Adipose tissue (tissue), 3 donors: ENCODE data around the gene PCED1B. TPM values are rescaled to one million over a fixed set of nuclear protein-coding genes. Genes with fewer than 3 reads are reported as not detected.

Experiments used
- H3K27ac ChIP-seq: one replicate; pipeline ENCODE4 v1.5.1; 2013; ENCODE audit warnings: low read depth, low read length
- WGBS, 3 donors: extraction: QIAGEN DNeasy Blood & Tissue Kit; methylation state at CpG; one replicate each; pipeline ENCODE4 v1.1.7; 2013; 5-methylcytosine and 5-hydroxymethylcytosine counted together
- polyA plus RNA-seq, 3 donors: library from polyadenylated mRNA; stranded (reverse); fragments of 200-250 nt; gene quantifications; one replicate each; pipeline ENCODE4 v1.2.3, GENCODE V29; 2013
- donor health status: healthy with polysubstance abuse.
- donor health status: Bipolar disorder and iron deficiency.
- donor health status: healthy.

Gene PCED1B
- polyA plus RNA-seq, 3 donors = 0.79 to 3.5 (median 2.7) TPM

DNA sequence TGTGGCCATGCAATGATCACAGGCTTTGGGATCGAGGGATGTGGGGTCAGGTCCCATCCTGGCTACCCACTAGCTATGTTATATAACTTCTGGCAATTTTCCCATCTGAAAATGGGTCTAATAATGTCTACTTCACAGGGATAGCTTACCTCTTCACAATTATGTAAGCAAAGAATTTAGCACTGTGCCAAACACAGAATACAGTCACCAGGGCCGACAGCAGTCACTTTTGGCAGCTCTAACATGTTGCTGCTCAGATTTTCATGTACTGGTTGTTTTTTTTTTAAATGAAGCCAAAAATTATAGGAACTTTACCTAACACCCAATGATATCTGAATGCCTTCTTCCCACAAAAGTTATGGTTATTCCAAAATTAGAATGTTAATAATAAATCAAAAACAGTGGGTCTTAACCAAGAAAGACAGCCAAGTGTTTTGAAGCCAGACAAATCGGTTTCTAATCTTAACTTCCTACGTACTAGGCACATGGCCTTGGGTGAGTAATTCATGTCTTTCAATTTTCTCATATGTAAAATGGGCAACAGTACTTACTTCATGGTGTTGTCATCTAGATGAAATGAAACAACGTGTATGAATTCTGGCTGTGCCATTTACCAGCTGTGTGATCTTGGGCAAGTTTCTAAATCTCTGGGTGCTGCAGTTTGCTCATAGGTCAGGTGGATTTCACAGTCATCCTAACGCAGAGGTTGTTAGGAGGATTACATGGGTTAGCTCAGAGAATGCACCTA is 13.0 kb upstream of the PCED1B start:
- H3K27ac ChIP-seq = no peak overlapping the region
- 47 to 67% (median 64%) methylated on average over 6 of the region's 6 CpGs for WGBS, 3 donors

DNA sequence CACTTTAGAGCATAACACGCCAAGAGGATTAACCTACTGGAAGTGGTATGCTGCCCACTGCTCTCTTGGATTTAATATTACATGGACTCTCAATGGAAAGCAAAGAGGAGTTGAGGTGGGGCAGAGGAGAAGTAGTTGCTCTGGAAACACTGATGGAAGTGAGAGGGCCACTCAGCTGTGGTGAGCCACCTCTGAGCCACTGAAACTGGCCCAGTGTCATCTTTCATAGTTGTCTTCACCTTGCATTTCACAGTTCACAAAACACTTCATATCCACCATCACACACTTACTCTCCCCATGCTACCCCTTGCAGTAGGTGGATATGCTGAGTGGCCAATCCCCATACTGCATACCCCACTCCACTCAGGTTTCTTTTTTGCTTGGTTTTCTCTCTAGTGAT is 12.2 kb upstream of the PCED1B start:
- H3K27ac ChIP-seq = no peak overlapping the region
- 95 to 99% (median 97%) methylated on average over 1 of the region's 1 CpG for WGBS, 3 donors

DNA sequence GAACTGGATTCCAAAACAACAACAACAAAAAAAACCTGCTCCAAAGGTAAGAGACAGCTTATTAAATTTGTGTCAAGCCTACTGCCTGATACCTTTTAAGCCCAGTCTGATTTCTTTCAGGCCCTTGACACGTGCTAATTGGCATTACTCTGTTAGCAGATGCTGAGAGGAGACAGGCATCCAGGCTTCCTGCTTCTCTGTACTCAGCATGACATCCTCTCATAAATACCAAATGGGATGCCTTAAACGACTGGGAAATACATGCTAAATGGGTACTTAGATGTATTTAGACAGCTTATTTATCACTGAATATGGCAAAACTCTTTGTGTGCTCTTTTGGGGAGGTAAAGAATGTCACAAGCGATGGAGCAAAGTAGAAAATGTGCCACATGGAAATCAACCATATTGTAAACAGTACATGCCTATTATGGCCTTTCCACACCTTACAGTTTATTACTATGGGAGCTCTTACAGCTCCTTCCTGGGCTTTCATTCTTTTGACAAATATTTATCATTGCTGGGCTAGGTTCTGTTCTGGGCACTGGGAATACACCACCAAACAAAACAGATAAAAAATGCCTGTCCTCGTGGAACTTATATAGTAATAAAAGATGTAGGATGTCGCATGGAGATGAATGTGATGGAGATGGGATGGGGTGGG is 11.5 kb upstream of the PCED1B start:
- no peak overlapping the region for H3K27ac ChIP-seq
- WGBS, 3 donors = 76 to 80% (median 80%) methylated on average over 5 of the region's 5 CpGs

DNA sequence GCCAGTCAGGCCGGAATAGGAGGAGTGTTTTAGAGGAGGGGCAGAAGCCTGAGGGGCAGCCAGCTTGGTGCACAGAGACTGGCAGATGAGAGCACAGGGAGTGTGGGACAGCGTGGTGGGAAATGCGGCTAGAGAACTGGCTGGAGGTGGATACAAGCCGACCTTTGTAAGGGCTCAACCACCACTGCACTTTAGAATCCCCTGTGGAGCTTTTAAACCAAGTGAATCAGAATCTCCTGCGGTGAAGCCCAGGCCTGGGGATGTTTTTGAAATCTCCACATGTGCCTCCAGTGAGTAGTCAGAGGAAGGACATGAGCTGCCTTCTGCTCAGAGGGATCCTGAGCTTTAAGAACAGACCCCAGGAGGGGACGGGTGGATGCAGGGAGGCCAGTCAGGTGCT is 10.9 kb upstream of the PCED1B start:
- no peak overlapping the region for H3K27ac ChIP-seq
- 74 to 87% (median 77%) methylated on average over 6 of the region's 6 CpGs for WGBS, 3 donors

DNA sequence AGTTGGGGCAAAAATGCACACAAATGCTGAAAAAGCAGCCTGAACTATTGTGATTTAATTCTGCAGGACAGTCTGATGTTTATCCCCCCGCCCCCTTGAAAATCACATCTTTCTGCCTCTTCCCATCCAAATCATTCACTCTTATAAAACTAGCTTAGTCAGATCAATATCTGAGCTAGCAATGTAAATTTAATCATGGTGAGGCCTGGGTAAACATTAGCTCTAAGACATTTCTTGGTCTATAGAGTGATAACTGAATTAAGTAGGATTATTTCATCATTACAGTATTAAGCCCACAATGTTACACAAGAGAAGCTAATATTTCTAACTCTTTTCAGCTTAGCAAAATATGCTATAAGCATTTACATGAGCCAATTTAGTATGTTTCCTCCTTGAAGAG is 9.1 kb upstream of the PCED1B start:
- H3K27ac ChIP-seq = no peak overlapping the region
- 74 to 96% (median 92%) methylated on average over 1 of the region's 1 CpG for WGBS, 3 donors

DNA sequence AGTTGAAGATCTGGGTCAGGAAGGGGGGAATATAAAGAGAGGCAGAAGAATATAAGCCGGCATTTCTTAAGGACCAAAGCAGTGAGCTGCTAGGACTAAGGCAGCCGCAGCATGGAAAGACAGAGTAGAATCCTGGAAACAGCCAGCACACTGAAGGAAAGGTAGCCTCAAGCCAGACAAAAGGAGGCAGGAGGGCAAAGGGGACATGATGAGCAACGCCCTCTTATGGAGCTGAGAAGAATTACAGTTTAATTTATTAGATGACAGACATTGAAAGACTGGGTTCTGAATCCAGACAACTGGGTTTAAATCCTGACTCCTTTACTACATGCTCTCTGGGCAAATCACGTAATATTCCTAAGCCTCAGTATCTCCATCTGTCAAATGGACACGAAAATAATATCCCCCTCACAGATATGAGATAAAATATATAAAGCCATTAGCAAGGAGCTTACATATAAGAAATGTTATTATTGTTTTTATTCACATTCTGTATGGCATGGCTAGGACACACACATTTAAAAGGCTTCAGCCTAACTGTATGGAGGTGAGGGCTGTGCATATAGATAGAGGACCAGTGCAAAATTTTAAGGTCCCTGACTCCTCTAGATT is 8.1 kb upstream of the PCED1B start:
- 44 to 57% (median 52%) methylated on average over 5 of the region's 5 CpGs for WGBS, 3 donors
- H3K27ac ChIP-seq = no peak overlapping the region

DNA sequence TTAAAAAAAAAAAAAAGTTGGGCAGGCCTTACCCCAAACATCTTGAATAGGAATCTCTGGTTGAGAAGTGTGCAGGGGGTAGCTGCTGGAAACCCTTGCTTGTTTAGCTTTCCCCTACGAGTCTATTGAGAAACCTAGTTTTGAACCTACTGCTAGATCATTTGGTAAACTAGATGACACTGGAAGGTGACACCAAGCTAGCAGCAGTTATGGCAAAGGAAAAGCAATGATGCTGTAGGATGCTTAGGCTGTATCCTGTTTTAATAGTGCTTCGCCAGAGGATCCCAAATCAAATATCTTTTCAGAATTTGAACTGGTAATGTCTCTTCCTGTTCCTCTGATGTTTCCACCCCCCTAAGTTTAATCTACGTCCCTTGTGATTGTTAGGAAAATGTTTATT is 5.5 kb upstream of the PCED1B start:
- no peak overlapping the region for H3K27ac ChIP-seq
- WGBS, 3 donors = 90 to 94% (median 90%) methylated on average over 3 of the region's 3 CpGs

DNA sequence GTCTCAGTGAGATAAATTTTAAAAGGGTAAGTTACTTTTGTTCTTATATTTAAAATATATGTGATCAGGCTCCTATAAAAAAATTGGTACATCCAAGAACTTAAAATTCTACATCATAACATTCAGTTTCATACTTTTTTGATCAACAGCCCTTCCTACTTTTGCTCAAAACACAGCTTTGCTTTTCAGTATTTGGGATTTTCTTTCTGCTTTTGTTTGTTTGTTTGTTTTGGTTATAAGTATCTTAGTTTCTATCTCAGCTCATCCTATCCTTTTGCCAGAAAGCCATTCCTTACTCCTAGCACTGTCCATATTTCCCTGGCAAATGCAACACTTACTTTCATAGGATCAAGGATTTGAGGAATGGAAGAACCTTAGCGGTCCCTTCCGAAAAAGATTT is 4.7 kb upstream of the PCED1B start:
- WGBS, 3 donors = 92 to 99% (median 93%) methylated on average over 2 of the region's 2 CpGs
- no peak overlapping the region for H3K27ac ChIP-seq

DNA sequence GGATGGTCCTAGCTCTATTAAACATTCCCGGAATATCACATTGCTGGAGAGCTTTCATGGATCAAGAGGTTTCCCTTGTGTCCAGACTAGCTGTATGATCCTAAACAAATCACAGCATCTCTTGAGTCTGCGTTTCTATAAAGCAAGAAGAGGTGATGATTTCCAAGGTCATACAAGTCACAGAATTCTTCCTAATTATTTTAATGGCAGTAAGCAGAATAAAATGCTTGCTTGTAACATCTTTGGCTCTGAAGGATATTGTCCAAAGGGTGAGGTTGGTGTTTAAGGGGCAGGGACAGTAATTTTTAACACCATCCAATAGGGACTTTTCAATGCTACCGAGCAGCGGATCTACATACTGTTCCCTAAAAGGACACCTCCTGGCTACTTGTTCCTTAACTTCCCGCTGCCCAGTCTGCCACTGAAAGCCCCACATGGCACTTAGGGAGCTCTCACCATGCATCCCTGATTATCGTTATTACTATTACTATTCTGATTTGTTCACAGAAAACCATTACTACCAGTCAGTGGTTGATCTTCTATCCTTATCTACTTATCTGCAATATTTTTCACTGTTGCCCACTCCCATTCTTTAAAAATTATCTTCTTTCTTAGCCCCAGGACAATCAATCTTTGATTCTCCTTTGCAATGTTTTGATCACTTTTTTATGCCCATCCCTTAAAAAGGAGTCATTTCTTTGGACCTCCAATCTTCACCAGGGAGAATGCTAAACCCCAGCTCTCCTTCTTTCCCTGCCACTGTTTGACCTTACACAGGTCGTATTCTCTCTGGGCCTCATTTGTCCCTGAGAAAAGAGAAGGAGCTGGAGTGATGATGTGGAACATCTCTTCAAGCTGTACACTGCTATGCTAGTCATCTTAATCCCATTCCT is 4.0 kb upstream of the PCED1B start:
- H3K27ac ChIP-seq = no peak overlapping the region
- 93 to 94% (median 93%) methylated on average over 7 of the region's 7 CpGs for WGBS, 3 donors

DNA sequence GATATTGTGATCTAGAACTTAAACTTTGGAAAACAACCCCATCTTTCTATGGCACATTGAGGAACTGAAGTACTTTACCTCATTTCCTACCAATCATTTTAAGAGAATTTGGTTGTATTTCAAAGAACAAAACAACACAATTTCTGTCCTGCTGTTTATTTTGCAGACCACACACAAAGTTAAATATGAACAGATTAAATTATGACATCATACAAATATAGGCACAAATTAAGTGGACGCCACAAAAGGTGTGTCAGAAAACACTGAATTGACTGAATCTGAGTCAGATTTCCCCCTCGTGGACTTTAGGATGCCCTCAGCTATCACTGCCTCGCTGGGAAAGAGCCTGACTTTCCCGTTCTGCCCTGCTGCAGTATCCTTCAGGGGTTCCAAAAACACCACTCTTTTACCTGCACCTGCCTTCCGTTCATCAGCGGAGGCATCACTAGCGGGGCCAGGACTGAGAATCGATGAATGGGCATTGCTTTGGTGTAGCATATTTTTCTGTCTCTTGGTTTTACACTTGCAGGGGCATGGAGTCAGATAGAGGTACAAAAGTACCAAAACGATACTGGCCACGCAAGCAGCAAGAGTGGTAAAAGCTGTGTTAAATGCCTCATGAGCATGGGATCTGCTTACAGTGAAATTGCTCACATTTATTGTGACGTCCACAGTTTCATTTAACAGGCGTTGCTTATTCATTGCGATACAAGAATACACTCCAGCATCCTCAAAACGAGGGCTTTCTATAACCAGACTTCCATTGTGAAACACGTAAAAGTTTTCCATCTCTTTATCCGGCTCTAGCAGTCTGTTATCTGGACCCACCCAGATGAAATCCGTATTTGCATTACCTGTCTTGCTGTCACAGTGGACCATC is 2.0 kb upstream of the PCED1B start:
- H3K27ac ChIP-seq = no peak overlapping the region

DNA sequence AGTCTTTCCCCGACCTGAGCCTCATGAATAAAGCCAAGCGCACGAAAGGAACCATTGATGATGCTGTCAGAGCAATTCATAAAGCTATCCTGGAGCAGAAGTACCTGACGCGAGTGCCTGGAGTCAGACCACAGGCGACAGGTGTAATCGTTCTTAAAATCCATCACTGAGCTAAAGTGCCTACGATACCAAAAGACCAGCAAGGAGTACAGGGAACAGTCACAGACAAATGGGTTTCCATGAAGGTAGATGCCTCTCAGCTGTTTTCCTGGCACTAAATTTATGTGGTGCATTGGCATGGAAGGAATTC is 1.4 kb upstream of the PCED1B start:
- no peak overlapping the region for H3K27ac ChIP-seq
- WGBS, 3 donors = 91 to 95% (median 94%) methylated on average over 8 of the region's 8 CpGs

More for the DNA sequence above, 2.0 kb upstream of the PCED1B start:
- WGBS, 3 donors = 84 to 94% (median 92%) methylated on average over 17 of the region's 17 CpGs

DNA sequence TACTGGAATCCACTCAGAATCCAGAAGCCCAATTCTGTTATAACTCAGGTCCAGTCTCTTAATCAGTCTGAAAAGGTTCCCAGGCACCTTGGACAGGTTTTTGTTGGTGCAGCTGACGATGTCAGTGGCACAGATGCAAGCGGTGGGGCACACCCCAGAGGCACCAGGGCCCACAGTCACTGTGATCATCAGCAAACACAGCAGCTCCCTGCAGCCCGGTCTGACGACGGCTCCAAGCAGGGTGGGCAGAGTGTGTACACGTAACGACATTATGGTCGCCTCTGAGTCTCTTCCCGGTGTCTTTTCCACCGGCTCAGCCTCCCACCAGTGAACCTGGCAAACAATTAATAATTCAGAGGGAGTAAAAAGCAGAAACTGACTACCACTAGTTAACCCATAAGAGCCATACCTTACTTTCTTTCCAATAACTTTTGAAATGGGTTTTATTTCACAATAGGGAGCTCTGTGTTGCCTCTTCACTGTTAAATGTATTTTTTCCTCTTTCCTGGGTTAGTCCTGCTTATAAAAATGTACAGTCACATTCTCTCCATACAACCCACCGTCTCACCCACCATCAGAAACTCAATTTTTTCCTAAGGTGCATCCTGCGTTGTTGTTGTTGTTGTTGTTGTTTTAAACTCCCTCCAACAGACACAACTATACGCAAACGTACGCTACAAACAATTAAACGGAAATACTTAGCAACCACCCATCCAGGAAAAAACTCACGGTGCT is 521 bp upstream of the PCED1B start:
- no peak overlapping the region for H3K27ac ChIP-seq
- WGBS, 3 donors = 4 to 6% (median 5%) methylated on average over 17 of the region's 17 CpGs

DNA sequence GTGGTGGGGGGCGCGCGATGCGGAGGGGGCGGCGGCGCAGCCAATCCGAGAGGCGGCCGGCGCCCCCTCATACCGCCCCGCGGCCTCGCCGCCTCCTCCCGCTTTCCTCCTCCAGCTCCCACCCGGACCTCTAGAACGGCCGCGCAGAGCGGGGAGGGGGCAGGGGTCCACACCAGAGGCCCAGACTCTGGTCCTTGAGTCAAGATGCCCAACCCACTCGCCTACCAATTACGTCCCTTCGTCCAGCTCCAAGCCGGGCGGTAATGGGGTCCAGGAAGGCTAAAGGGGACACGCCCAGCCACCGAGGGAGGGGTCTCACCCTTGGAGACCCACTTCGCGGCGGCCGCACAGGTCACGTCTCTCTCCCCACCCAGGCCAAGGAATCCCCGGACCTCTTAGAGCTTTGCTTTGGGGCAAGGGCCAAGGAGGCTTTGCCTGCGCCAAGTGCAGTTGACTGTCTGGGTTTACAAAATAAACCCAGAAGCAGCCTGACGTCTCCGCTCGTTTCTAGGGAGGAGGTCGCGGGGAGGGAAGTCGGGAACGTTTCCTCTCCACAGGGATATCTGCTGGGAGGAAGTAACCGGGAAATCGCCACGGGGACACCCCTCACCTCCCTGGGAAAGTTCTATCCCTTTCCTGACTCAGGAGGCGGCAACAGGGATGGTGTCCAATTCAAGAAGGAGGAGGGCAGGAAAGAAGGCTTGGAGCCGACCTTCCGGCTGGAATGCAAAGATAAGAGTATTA is 732 bp downstream of the PCED1B start:
- H3K27ac ChIP-seq = no peak overlapping the region
- WGBS, 3 donors = 0 to 1% (median 0%) methylated on average over 43 to 49 of the region's 49 CpGs

DNA sequence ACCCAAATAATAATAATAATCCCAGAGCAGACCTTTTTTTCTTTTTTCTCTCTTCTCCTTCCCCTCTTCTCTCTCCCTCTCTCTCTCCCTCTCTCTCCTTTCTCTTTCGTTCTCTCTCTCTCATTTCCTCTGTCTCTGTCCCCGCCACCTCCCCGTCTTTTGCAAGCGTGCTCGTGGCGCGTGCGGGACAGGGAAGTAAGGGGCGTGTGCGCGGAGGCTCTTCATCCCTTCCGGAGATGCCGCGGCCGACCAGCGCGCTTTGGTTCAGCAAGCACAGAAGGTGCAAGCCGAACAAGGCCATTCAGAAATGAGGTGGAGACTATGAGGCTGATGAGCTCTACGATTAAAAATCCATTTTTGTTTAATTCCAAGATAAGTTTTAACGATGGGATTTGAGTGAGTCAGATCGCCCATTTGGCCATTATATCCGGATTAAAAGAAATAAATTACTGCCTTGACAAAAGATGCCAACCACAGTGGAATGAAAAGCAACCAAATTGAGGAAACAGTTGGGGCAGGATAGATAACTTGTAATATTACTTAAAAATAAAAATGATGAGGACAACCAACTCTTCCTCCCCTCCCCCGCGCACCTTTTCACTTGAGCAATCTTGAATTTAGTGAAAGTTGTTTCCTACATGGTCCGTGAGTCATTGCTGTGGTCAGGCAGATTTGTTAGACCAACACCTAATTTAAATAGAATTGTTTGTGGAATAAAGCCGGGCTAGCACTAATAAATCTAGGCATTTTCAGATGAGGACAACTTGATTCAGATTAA is 1.5 kb downstream of the PCED1B start:
- WGBS, 3 donors = 9 to 29% (median 11%) methylated on average over 26 of the region's 26 CpGs
- no peak overlapping the region for H3K27ac ChIP-seq

DNA sequence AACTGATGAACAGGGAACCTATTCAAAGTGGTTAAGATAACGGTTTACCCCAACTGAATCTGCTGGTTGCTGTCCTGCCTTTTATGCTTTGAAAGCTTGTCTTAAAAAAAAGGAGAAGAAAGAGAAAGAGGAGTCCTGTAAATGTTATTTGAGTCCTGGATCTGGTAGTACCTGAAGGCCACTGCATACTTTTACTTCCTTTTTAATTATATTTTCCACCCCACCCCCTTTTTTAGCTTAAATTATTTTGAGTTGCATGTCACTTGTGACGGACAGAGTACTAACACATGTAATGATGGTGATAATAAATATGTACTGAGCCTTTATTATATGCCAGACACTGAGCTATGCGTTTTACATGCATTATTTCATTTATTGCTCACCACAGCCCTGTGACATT is 2.9 kb downstream of the PCED1B start:
- WGBS, 3 donors = 83 to 93% (median 86%) methylated on average over 3 of the region's 3 CpGs
- no peak overlapping the region for H3K27ac ChIP-seq
